ENCODE data around the gene C10orf90.

C10orf90 gene

GRCh38 chr10:126448091-126448490 lies 222.4 kb downstream of the C10orf90 start:
- no peak overlapping the region for H3K27ac Mint-ChIP-seq
- H3K27me3 Mint-ChIP-seq: no peaks in the 10 kb centered on the region
- H3K9me3 Mint-ChIP-seq: peaks cover 7% of the 10 kb centered on the region

GRCh38 chr10:126439942-126440341 lies 230.6 kb downstream of the C10orf90 start:
- Mint-ChIP-seq H3K4me3 (no peak overlapping the region), H3K27me3 (no peaks in the 10 kb centered on the region), H3K27ac (no peak overlapping the region), H3K4me1 (ENCODE audit: low read depth) (no peaks in the 10 kb centered on the region), H3K36me3 (ENCODE audit: low read depth) (no peaks in the 10 kb centered on the region), H3K9me3 (peaks cover 5% of the 10 kb centered on the region)
- intact Hi-C loops (cut with micrococcal nuclease): no loop called here

More at GRCh38 chr10:126448091-126448490, 222.4 kb downstream of the C10orf90 start:
- intact Hi-C loops (cut with micrococcal nuclease): no loop called here
- no peaks in the 10 kb centered on the region for H3K4me1 Mint-ChIP-seq (ENCODE audit: low read depth)
- no peak overlapping the region for H3K4me3 Mint-ChIP-seq
- H3K36me3 Mint-ChIP-seq (ENCODE audit: low read depth): no peaks in the 10 kb centered on the region

GRCh38 chr10:126438407-126438783 lies 232.1 kb downstream of the C10orf90 start:
- intact Hi-C loops (cut with micrococcal nuclease): no loop called here
- H3K27me3 Mint-ChIP-seq: no peaks in the 10 kb centered on the region
- no peaks in the 10 kb centered on the region for H3K36me3 Mint-ChIP-seq (ENCODE audit: low read depth)
- no peaks in the 10 kb centered on the region for H3K9me3 Mint-ChIP-seq
- H3K4me3 Mint-ChIP-seq: no peak overlapping the region
- H3K4me1 Mint-ChIP-seq (ENCODE audit: low read depth): no peaks in the 10 kb centered on the region
- no peak overlapping the region for H3K27ac Mint-ChIP-seq

- no peak overlapping the region for H3K4me3 Mint-ChIP-seq
- intact Hi-C loops (cut with micrococcal nuclease): no loop called here
- peaks cover under 1% of the 10 kb centered on the region for H3K9me3 Mint-ChIP-seq
- no peaks in the 10 kb centered on the region for H3K4me1 Mint-ChIP-seq (ENCODE audit: low read depth)
- no peak overlapping the region for H3K27ac Mint-ChIP-seq
- H3K36me3 Mint-ChIP-seq (ENCODE audit: low read depth): no peaks in the 10 kb centered on the region
- no peaks in the 10 kb centered on the region for H3K27me3 Mint-ChIP-seq
These were observed 232.7 kb downstream of the C10orf90 start for GRCh38 chr10:126437635-126438406.

GRCh38 chr10:126434235-126434634 lies 236.3 kb downstream of the C10orf90 start:
- no peak overlapping the region for H3K4me3 Mint-ChIP-seq
- H3K36me3 Mint-ChIP-seq (ENCODE audit: low read depth): no peaks in the 10 kb centered on the region
- no peaks in the 10 kb centered on the region for H3K27me3 Mint-ChIP-seq
- no peak overlapping the region for H3K27ac Mint-ChIP-seq
- no peaks in the 10 kb centered on the region for H3K4me1 Mint-ChIP-seq (ENCODE audit: low read depth)
- intact Hi-C loops (cut with micrococcal nuclease): no loop called here
- peaks cover 10% of the 10 kb centered on the region for H3K9me3 Mint-ChIP-seq

- Mint-ChIP-seq H3K27me3 (no peaks in the 10 kb centered on the region), H3K9me3 (peaks cover 10% of the 10 kb centered on the region), H3K36me3 (ENCODE audit: low read depth) (no peaks in the 10 kb centered on the region), H3K4me3 (no peak overlapping the region), H3K27ac (no peak overlapping the region), H3K4me1 (ENCODE audit: low read depth) (no peaks in the 10 kb centered on the region)
- intact Hi-C loops (cut with micrococcal nuclease): no loop called here
These were observed 237.1 kb downstream of the C10orf90 start for GRCh38 chr10:126433351-126433750.

- Mint-ChIP-seq H3K4me1 (ENCODE audit: low read depth) (no peaks in the 10 kb centered on the region), H3K9me3 (peaks cover 10% of the 10 kb centered on the region), H3K4me3 (no peak overlapping the region), H3K36me3 (ENCODE audit: low read depth) (no peaks in the 10 kb centered on the region), H3K27me3 (no peaks in the 10 kb centered on the region), H3K27ac (no peak overlapping the region)
- intact Hi-C loops (cut with micrococcal nuclease): no loop called here
These were observed 238.0 kb downstream of the C10orf90 start for GRCh38 chr10:126432507-126432906.

- Mint-ChIP-seq H3K4me3 (no peak overlapping the region), H3K27me3 (no peaks in the 10 kb centered on the region), H3K36me3 (ENCODE audit: low read depth) (no peaks in the 10 kb centered on the region), H3K27ac (no peak overlapping the region), H3K4me1 (ENCODE audit: low read depth) (no peaks in the 10 kb centered on the region), H3K9me3 (peaks cover 10% of the 10 kb centered on the region)
- intact Hi-C loops (cut with micrococcal nuclease): no loop called here
These were observed 238.7 kb downstream of the C10orf90 start for GRCh38 chr10:126431816-126432215.

GRCh38 chr10:126430512-126430911 lies 240.0 kb downstream of the C10orf90 start:
- no peak overlapping the region for H3K27ac Mint-ChIP-seq
- no peak overlapping the region for H3K4me3 Mint-ChIP-seq
- H3K4me1 Mint-ChIP-seq (ENCODE audit: low read depth): no peaks in the 10 kb centered on the region
- no peaks in the 10 kb centered on the region for H3K36me3 Mint-ChIP-seq (ENCODE audit: low read depth)
- intact Hi-C loops (cut with micrococcal nuclease): no loop called here
- H3K9me3 Mint-ChIP-seq: peaks cover 10% of the 10 kb centered on the region
- H3K27me3 Mint-ChIP-seq: no peaks in the 10 kb centered on the region

- no peak overlapping the region for H3K4me3 Mint-ChIP-seq
- H3K27me3 Mint-ChIP-seq: no peaks in the 10 kb centered on the region
- no peaks in the 10 kb centered on the region for H3K4me1 Mint-ChIP-seq (ENCODE audit: low read depth)
- intact Hi-C loops (cut with micrococcal nuclease): no loop called here
- no peaks in the 10 kb centered on the region for H3K36me3 Mint-ChIP-seq (ENCODE audit: low read depth)
- H3K27ac Mint-ChIP-seq: no peak overlapping the region
- peaks cover 14% of the 10 kb centered on the region for H3K9me3 Mint-ChIP-seq
These were observed 241.2 kb downstream of the C10orf90 start for GRCh38 chr10:126429275-126429674.

GRCh38 chr10:126425489-126426065 lies 244.9 kb downstream of the C10orf90 start:
- Mint-ChIP-seq H3K4me3 (no peak overlapping the region), H3K4me1 (ENCODE audit: low read depth) (no peaks in the 10 kb centered on the region), H3K36me3 (ENCODE audit: low read depth) (no peaks in the 10 kb centered on the region), H3K27me3 (peaks cover 4% of the 10 kb centered on the region), H3K9me3 (peaks cover 14% of the 10 kb centered on the region), H3K27ac (no peak overlapping the region)
- intact Hi-C loops (cut with micrococcal nuclease): no loop called here

GRCh38 chr10:126425032-126425431 lies 245.5 kb downstream of the C10orf90 start:
- Mint-ChIP-seq H3K27me3 (peaks cover 4% of the 10 kb centered on the region), H3K27ac (no peak overlapping the region), H3K36me3 (ENCODE audit: low read depth) (no peaks in the 10 kb centered on the region), H3K4me3 (no peak overlapping the region), H3K4me1 (ENCODE audit: low read depth) (no peaks in the 10 kb centered on the region), H3K9me3 (peaks cover 14% of the 10 kb centered on the region)
- intact Hi-C loops (cut with micrococcal nuclease): no loop called here

GRCh38 chr10:126423732-126424491 lies 246.6 kb downstream of the C10orf90 start:
- Mint-ChIP-seq H3K4me1 (ENCODE audit: low read depth) (no peaks in the 10 kb centered on the region), H3K27me3 (peaks cover 4% of the 10 kb centered on the region), H3K4me3 (no peak overlapping the region), H3K27ac (no peak overlapping the region), H3K9me3 (peaks cover 14% of the 10 kb centered on the region), H3K36me3 (ENCODE audit: low read depth) (no peaks in the 10 kb centered on the region)
- intact Hi-C loops (cut with micrococcal nuclease): no loop called here

GRCh38 chr10:126422567-126422966 lies 247.9 kb downstream of the C10orf90 start:
- no peaks in the 10 kb centered on the region for H3K4me1 Mint-ChIP-seq (ENCODE audit: low read depth)
- H3K27me3 Mint-ChIP-seq: peaks cover 4% of the 10 kb centered on the region
- H3K36me3 Mint-ChIP-seq (ENCODE audit: low read depth): no peaks in the 10 kb centered on the region
- peaks cover 14% of the 10 kb centered on the region for H3K9me3 Mint-ChIP-seq
- H3K27ac Mint-ChIP-seq: no peak overlapping the region
- no peak overlapping the region for H3K4me3 Mint-ChIP-seq
- intact Hi-C loops (cut with micrococcal nuclease): no loop called here
